Fibroblast of lung (primary cell): ENCODE results near the gene ETFB. TPM values are rescaled to one million over a fixed set of nuclear protein-coding genes. Genes with fewer than 3 reads are reported as not detected.

Experiments used
- DNase-seq, 2 donors: peaks; one replicate each; pipeline versions ENCODE4 v3.0.0 to v3.0.0-alpha.2; 2010; ENCODE audit warnings: low read depth in 2 of 2
- H2AFZ ChIP-seq: 2 replicates; pipeline ENCODE4 v1.5.1; 2012; ENCODE audit warnings: low read length, control low read depth, inconsistent platforms
- H3K27ac ChIP-seq: 2 replicates; pipeline ENCODE4 v1.5.1; 2011; ENCODE audit warnings: low read length, control low read depth; ENCODE audit not compliant: insufficient read depth
- H3K27me3 ChIP-seq: 2 replicates; pipeline ENCODE4 v1.5.1; 2011; ENCODE audit warnings: mild to moderate bottlenecking, low read length; ENCODE audit not compliant: control insufficient read depth, insufficient read depth
- H3K36me3 ChIP-seq: 2 replicates; pipeline ENCODE4 v1.5.1; 2011; ENCODE audit warnings: low read length; ENCODE audit not compliant: control insufficient read depth, insufficient read depth
- H3K4me1 ChIP-seq: 2 replicates; pipeline ENCODE4 v1.5.1; 2011; ENCODE audit warnings: low read length; ENCODE audit not compliant: control insufficient read depth, insufficient read depth; ENCODE audit errors: extremely low read depth
- H3K4me2 ChIP-seq: 2 replicates; pipeline ENCODE4 v1.5.1; 2011; ENCODE audit warnings: low read length, control low read depth; ENCODE audit not compliant: insufficient read depth; ENCODE audit errors: extremely low read depth
- H3K4me3 ChIP-seq, 4 experiments: fragments of 200-600 bp in 1 of 4; sonication (generic) in 1 of 4; replicated peaks in 1 of 4; 2 replicates each; pipeline ENCODE4 v1.5.1; 2011 to 2016; ENCODE audit warnings: low read length in 4 of 4, low read depth in 3 of 4, mild to moderate bottlenecking in 3 of 4, control low read depth in 2 of 4, inconsistent platforms in 1 of 4, mixed read lengths in 1 of 4; ENCODE audit not compliant: insufficient read depth in 1 of 4; ENCODE audit errors: control extremely low read depth in 1 of 4
- H3K79me2 ChIP-seq: 2 replicates; pipeline ENCODE4 v1.5.1; 2012; ENCODE audit warnings: mild to moderate bottlenecking, low read length, inconsistent platforms; ENCODE audit not compliant: control insufficient read depth, insufficient read depth
- H3K9ac ChIP-seq: 2 replicates; pipeline ENCODE4 v1.5.1; 2011; ENCODE audit warnings: mild to moderate bottlenecking, low read length, control low read depth; ENCODE audit not compliant: insufficient read depth
- H3K9me3 ChIP-seq: 2 replicates; pipeline ENCODE4 v1.5.1; 2012; ENCODE audit warnings: low read depth, low read length; ENCODE audit not compliant: control insufficient read depth, insufficient read depth
- H4K20me1 ChIP-seq: 2 replicates; pipeline ENCODE4 v1.5.1; 2011; ENCODE audit warnings: low read length; ENCODE audit not compliant: control insufficient read depth, insufficient read depth; ENCODE audit errors: extremely low read depth
- CTCF ChIP-seq, 2 donors: IDR thresholded peaks in 1 of 2; conservative IDR thresholded peaks in 1 of 2; 1 replicate in 1 of 2; 2 replicates in 1 of 2; pipeline ENCODE4 v1.5.1; 2011 to 2012; ENCODE audit warnings: low read length in 2 of 2, control low read depth in 1 of 2, inconsistent platforms in 1 of 2, low read depth in 1 of 2, mild to moderate bottlenecking in 1 of 2
- EZH2 ChIP-seq: IDR thresholded peaks from 2 replicates; pipeline ENCODE4 v1.5.1; 2012; ENCODE audit warnings: low read length, control low read depth, mild to moderate bottlenecking; ENCODE audit errors: missing control alignments
- polyA plus RNA-seq, 2 donors: library from polyadenylated mRNA; depleted of rRNA in 1 of 2; stranded (reverse) in 1 of 2; unstranded in 1 of 2; fragments of >200 nt; gene quantifications; 2 replicates each; pipeline ENCODE4 v1.2.1, GENCODE V29; 2011 to 2012; ENCODE audit warnings: missing spikeins in 1 of 2
- total RNA-seq: library from RNA; depleted of rRNA; stranded (reverse); fragments of >200 nt; gene quantifications from 2 replicates; pipeline ENCODE4 v1.2.1, GENCODE V29; 2014

ETFB gene
- total and polyA plus RNA-seq, 2 donors (not counting 1 experiment from before 2014, with no cell fraction given) = 84.4 to 123 TPM

DNA sequence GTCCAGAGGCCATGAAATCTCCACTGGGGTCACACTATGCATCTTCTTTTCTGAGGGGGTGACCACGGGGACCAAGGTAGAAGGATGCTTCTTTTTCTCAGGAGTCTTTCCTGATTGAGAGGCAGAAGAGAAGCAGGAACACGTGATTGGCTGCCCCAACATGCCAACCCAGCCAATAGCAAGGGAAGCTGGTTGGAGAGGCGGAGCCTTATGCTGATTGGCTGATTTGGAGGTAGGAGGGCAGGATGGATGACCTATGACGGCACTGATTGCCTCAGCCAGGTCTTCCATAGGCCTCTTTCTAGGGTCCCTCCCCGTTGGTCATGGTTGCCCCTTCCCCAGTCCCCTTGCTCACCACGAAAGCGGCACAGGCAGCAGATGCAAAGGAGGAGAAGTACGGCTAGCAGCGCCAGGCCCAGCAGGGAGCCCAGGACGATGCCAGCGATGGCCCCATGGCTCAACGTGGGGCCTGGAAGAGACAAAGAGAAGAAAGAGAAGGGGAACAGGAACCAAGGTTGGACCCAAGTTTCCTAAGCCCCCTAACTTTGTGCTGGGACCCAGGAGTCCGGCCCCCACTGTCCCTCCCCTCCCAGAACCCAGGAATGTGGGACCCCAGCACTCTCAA, 32.2 kb downstream of the ETFB start:
- H3K36me3 ChIP-seq = no peaks in the 10 kb centered on the region
- no peak for DNase-seq
- H3K79me2 ChIP-seq = no peaks in the 10 kb centered on the region
- no peak overlapping the region for H3K9ac ChIP-seq
- H3K4me3 ChIP-seq = no peak overlapping the region
- no peaks in the 10 kb centered on the region for H3K27me3 ChIP-seq
- H3K27ac ChIP-seq = no peak overlapping the region
- H2AFZ ChIP-seq = no peak overlapping the region
- no peaks in the 10 kb centered on the region for H3K4me1 ChIP-seq
- H3K4me2 ChIP-seq = no peak overlapping the region
- no peak for TF ChIP-seq EZH2
- TF ChIP-seq CTCF (conservative IDR thresholded peaks at IDR 0.05 in 1 of 2, IDR thresholded peaks at IDR 0.05 in 1 of 2; ENCODE audit: low read depth in 1 of 2, low read length in 2 of 2) = no peak
- no peaks in the 10 kb centered on the region for H4K20me1 ChIP-seq
- H3K9me3 ChIP-seq = no peaks in the 10 kb centered on the region

- H3K9ac ChIP-seq = no peak overlapping the region
- no peaks in the 10 kb centered on the region for H3K79me2 ChIP-seq
- no peak overlapping the region for H3K27ac ChIP-seq
- H3K4me2 ChIP-seq = no peak overlapping the region
- H3K36me3 ChIP-seq = no peaks in the 10 kb centered on the region
- no peaks in the 10 kb centered on the region for H3K27me3 ChIP-seq
- no peak for DNase-seq
- no peaks in the 10 kb centered on the region for H4K20me1 ChIP-seq
- H2AFZ ChIP-seq = no peak overlapping the region
- no peaks in the 10 kb centered on the region for H3K4me1 ChIP-seq
- TF ChIP-seq CTCF (conservative IDR thresholded peaks at IDR 0.05 in 1 of 2, IDR thresholded peaks at IDR 0.05 in 1 of 2; ENCODE audit: low read depth in 1 of 2, low read length in 2 of 2) (no peak), EZH2 (no peak)
- H3K9me3 ChIP-seq = no peaks in the 10 kb centered on the region
- H3K4me3 ChIP-seq = no peak overlapping the region
Observed at GRCh38 chr19:51331716-51332115, 34.5 kb downstream of the ETFB start.

DNA sequence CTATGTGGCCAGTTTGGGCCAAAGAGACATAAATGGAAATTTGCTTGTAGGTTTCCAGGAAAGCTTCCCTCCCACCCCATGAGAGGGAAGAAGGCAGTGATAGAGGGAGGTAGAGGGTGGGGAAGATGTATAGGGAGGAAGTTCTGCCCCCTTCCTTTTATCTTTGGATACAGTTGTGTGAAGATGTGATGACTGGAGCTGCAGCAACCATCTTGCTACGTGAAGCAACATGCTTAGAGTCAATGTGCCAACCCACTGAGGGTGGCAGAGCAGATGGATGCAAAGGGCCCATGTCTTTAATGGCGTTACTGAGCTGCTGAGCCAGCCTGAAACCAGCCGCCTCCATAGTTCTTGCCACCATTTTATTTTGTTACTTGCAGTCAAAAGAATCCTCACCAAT, 35.0 kb downstream of the ETFB start:
- Histone ChIP-seq H3K36me3 (no peaks in the 10 kb centered on the region), H3K4me1 (no peaks in the 10 kb centered on the region), H3K79me2 (no peaks in the 10 kb centered on the region), H2AFZ (no peak overlapping the region), H3K4me2 (no peak overlapping the region), H3K27me3 (no peaks in the 10 kb centered on the region), H3K9ac (no peak overlapping the region), H3K9me3 (no peaks in the 10 kb centered on the region), H4K20me1 (no peaks in the 10 kb centered on the region), H3K27ac (no peak overlapping the region), H3K4me3 (no peak overlapping the region)
- no peak for DNase-seq
- TF ChIP-seq CTCF (conservative IDR thresholded peaks at IDR 0.05 in 1 of 2, IDR thresholded peaks at IDR 0.05 in 1 of 2; ENCODE audit: low read depth in 1 of 2, low read length in 2 of 2) (no peak), EZH2 (no peak)
